HepG2 (cell line): ENCODE measurements around the gene DOHH. TPM values are rescaled to one million over a fixed set of nuclear protein-coding genes. Genes with fewer than 3 reads are reported as not detected.

Source experiments
- ATAC-seq: fragments of 200-7000 bp; cut with Tn5 transposase; 3 replicates; pipeline ENCODE4 v1.9.1; 2020; ENCODE audit warnings: mild to moderate bottlenecking, moderate library complexity
- BruUV-seq: library from RNA; stranded (reverse); fragments of 400-500 nt; replicated peaks from 2 replicates; lab custom pipeline; 2021; lab: Mats Ljungman, UMichigan
- CTCF ChIA-PET: fragments of 300-600 bp; formaldehyde crosslinking; extraction: SDS; loops from one replicate; lab custom pipeline; 2021; ENCODE audit warnings: low total read pairs, inconsistent platforms, low intra/inter-chr PET ratio; lab: Yijun Ruan, JAX
- POLR2A ChIA-PET: fragments of 350-600 bp; sonication (Branson Sonifier 250); formaldehyde crosslinking; loops from one replicate; lab custom pipeline; 2020; ENCODE audit warnings: antibody characterized with exemption, inconsistent platforms; lab: Yijun Ruan, JAX
- DNase-seq: peaks from one replicate; pipeline ENCODE4 v3.0.0-alpha.2; 2015; ENCODE audit warnings: low spot score
- FAIRE-seq: peaks from 3 replicates; lab custom pipeline; 2011; peaks lifted over from hg19 to GRCh38; lab: Jason Lieb, UNC
- H2AFZ ChIP-seq: one replicate; pipeline ENCODE4 v1.6.1; 2011; ENCODE audit warnings: low read length, inconsistent platforms
- H3K27ac ChIP-seq: fragments of 300-600 bp; 3 replicates; pipeline ENCODE4 v1.8.0; 2011; ENCODE audit warnings: mixed run types, mild to moderate bottlenecking, mixed read lengths, low read length, inconsistent platforms; ENCODE audit not compliant: insufficient read depth; ENCODE audit errors: extremely low read length
- H3K27me3 ChIP-seq, 2 experiments: fragments of 200-600 bp in 1 of 2; 2 replicates in 1 of 2; 3 replicates in 1 of 2; pipeline versions ENCODE4 v1.6.0 to v1.8.0; 2011; ENCODE audit warnings: low read length in 2 of 2, mild to moderate bottlenecking in 2 of 2, moderate library complexity in 2 of 2, inconsistent platforms in 1 of 2; ENCODE audit not compliant: insufficient read depth in 2 of 2, control insufficient read depth in 1 of 2
- H3K36me3 ChIP-seq, 2 experiments: fragments of 200-600 bp in 1 of 2; replicated peaks in 1 of 2; 2 replicates in 1 of 2; 3 replicates in 1 of 2; pipeline versions ENCODE4 v1.5.1 to v1.8.0; 2011; ENCODE audit warnings: low read length in 2 of 2, inconsistent platforms in 1 of 2; ENCODE audit not compliant: insufficient read depth in 2 of 2, control insufficient read depth in 1 of 2
- H3K4me1 ChIP-seq: 2 replicates; pipeline ENCODE4 v1.5.1; 2012; ENCODE audit warnings: low read length, inconsistent platforms; ENCODE audit not compliant: insufficient read depth
- H3K4me2 ChIP-seq: 2 replicates; pipeline ENCODE4 v1.6.0; 2011; ENCODE audit warnings: low read depth, low read length, inconsistent platforms
- H3K4me3 ChIP-seq, 3 experiments: fragments of 200-600 bp in 1 of 3; sonication (generic), shearing (Covaris generic) in 1 of 3; replicated peaks in 1 of 3; 2 replicates each; pipeline ENCODE4 v1.5.1; 2011 to 2016; ENCODE audit warnings: low read length in 3 of 3, inconsistent platforms in 2 of 3, low read depth in 2 of 3, mild to moderate bottlenecking in 2 of 3, control low read depth in 1 of 3, mixed read lengths in 1 of 3; ENCODE audit not compliant: insufficient read depth in 1 of 3
- H3K79me2 ChIP-seq: one replicate; pipeline ENCODE4 v1.6.1; 2011; ENCODE audit warnings: low read length, inconsistent platforms; ENCODE audit not compliant: insufficient read depth
- H3K9ac ChIP-seq: 2 replicates; pipeline ENCODE4 v1.6.0; 2011; ENCODE audit warnings: mild to moderate bottlenecking, low read depth, low read length, inconsistent platforms; ENCODE audit not compliant: insufficient read depth
- H3K9me3 ChIP-seq: 2 replicates; pipeline ENCODE4 v1.5.1; 2012; ENCODE audit warnings: mild to moderate bottlenecking, low read length
- H4K20me1 ChIP-seq: 2 replicates; pipeline ENCODE4 v1.6.0; 2011; ENCODE audit warnings: inconsistent platforms, mild to moderate bottlenecking, low read length, moderate library complexity; ENCODE audit not compliant: insufficient read depth
- IRF1 ChIP-seq: sonication (generic); formaldehyde crosslinking; IDR thresholded peaks from 2 replicates; pipeline ENCODE4 v1.4.0; 2020; ENCODE audit warnings: low read depth, mild to moderate bottlenecking, missing genetic modification reagents
- MXD1 ChIP-seq: sonication (generic); formaldehyde crosslinking; IDR thresholded peaks from 2 replicates; pipeline ENCODE4 v1.4.0; 2020; ENCODE audit warnings: mild to moderate bottlenecking, missing genetic modification reagents
- MXD4 ChIP-seq: IDR thresholded peaks from 2 replicates; pipeline ENCODE4 v1.6.1; 2016; ENCODE audit warnings: mild to moderate bottlenecking, missing biosample characterization, missing genetic modification reagents
- NFKBIZ ChIP-seq: IDR thresholded peaks from 2 replicates; pipeline ENCODE4 v1.6.1; 2018; ENCODE audit warnings: missing genetic modification reagents, missing compliant biosample characterization
- NRL ChIP-seq: sonication (generic); formaldehyde crosslinking; IDR thresholded peaks from 2 replicates; pipeline ENCODE4 v1.5.0; 2020; ENCODE audit warnings: missing genetic modification reagents, mild to moderate bottlenecking, moderate library complexity, borderline replicate concordance
- U2AF1 ChIP-seq: fragments of 200-400 bp; formaldehyde crosslinking; optimal IDR thresholded peaks from 2 replicates; pipeline ENCODE3; 2017; ENCODE audit warnings: mild to moderate bottlenecking, low read depth, low read length
- YEATS2 ChIP-seq: sonication (generic); formaldehyde crosslinking; IDR thresholded peaks from 2 replicates; pipeline ENCODE4 v1.4.0; 2020; ENCODE audit warnings: missing genetic modification reagents, borderline replicate concordance
- ZNF142 ChIP-seq: sonication (generic); formaldehyde crosslinking; IDR thresholded peaks from 2 replicates; pipeline ENCODE4 v1.4.0; 2020; ENCODE audit warnings: missing genetic modification reagents
- ZNF574 ChIP-seq: sonication (generic); formaldehyde crosslinking; IDR thresholded peaks from 2 replicates; pipeline ENCODE4 v1.4.0; 2020; ENCODE audit warnings: missing genetic modification reagents
- ZNF839 ChIP-seq: sonication (generic); formaldehyde crosslinking; IDR thresholded peaks from 2 replicates; pipeline ENCODE4 v1.4.0; 2020; ENCODE audit warnings: missing genetic modification reagents, mild to moderate bottlenecking, borderline replicate concordance
- WGBS: methylation state at CpG from one replicate; pipeline ENCODE4 v1.1.6; 2017; ENCODE audit warnings: low lambda C conversion rate; 5-methylcytosine and 5-hydroxymethylcytosine counted together
- in situ Hi-C: cut with HindIII; loops from 2 replicates; pipeline ENCODE4 v1.10.0; 2017; ENCODE audit warnings: low pct_unique_long_range_greater_than_20kb; ENCODE audit not compliant: extremely low pct_ligation_motif_present
- intact Hi-C: fragments of 100-400 bp; cut with micrococcal nuclease; formaldehyde crosslinking; loops from one replicate; pipeline ENCODE4 v1.10.0; 2022; ENCODE audit not compliant: unreplicated experiment
- polyA plus RNA-seq, 8 experiments: library from polyadenylated mRNA; depleted of rRNA in 3 of 8; stranded (reverse) in 7 of 8; unstranded in 1 of 8; fragments of >200 nt; fragmentation: Illumina TruSeq in 4 of 8; extraction: Trizol in 4 of 8; gene quantifications; 2 replicates each; pipeline versions ENCODE4 v1.2.1 to v1.2.3, GENCODE V29; 2011 to 2016; ENCODE audit warnings: low read depth in 4 of 8, missing spikeins in 1 of 8, mixed read lengths in 1 of 8; ENCODE audit not compliant: insufficient read depth in 1 of 8
- total RNA-seq, 5 experiments: library from RNA; depleted of rRNA; stranded (reverse); fragments of >200 nt; fragmentation: Illumina TruSeq; extraction: Trizol; gene quantifications; 2 replicates each; pipeline ENCODE4 v1.2.3, GENCODE V29; 2016; ENCODE audit warnings: low read depth in 1 of 5

The DOHH gene
- total and polyA plus RNA-seq, 2 of the 13 experiments (the other 11 are each of a cell fraction or from before 2014, with no cell fraction given): 3.5 to 13.7 TPM

GRCh38 chr19:3452171-3452941 lies 48.1 kb downstream of the DOHH start:
- Histone ChIP-seq H2AFZ (no peak overlapping the region), H4K20me1 (0 out of 2 replicates have a peak, but pooled peaks cover 2% of the 10 kb centered on the region), H3K27ac (no peak overlapping the region), H3K9me3 (no peaks in the 10 kb centered on the region), H3K4me1 (peaks cover 16% of the 10 kb centered on the region), H3K36me3 (peaks cover 6 to 24% of the 10 kb centered on the region in 2 experiments; a peak in 4 of 5 replicates), H3K9ac (no peak overlapping the region), H3K27me3 (no peaks in the 10 kb centered on the region), H3K4me3 (no peak overlapping the region), H3K79me2 (no peaks in the 10 kb centered on the region), H3K4me2 (no peak overlapping the region)
- TF ChIP-seq NRL (CRISPR knock-in tag): no peak
- TF ChIP-seq MXD4 (CRISPR knock-in tag): no peak
- no peak for TF ChIP-seq MXD1 (CRISPR knock-in tag)
- no peak for TF ChIP-seq ZNF142 (CRISPR knock-in tag)
- TF ChIP-seq ZNF839 (CRISPR knock-in tag): no peak
- no peak for TF ChIP-seq IRF1 (CRISPR knock-in tag)
- TF ChIP-seq U2AF1: no peak
- TF ChIP-seq NFKBIZ: no peak
- no peak for TF ChIP-seq YEATS2 (CRISPR knock-in tag)
- TF ChIP-seq ZNF574 (CRISPR knock-in tag): no peak
- DNase-seq: no peak
- intact Hi-C loops (no loop called here), in situ Hi-C loops (no loop called here)
- WGBS: 96% methylated on average over 33 of the region's 38 CpGs
- POLR2A ChIA-PET: no interaction called here
- no peak for FAIRE-seq
- ATAC-seq: no peak
- no TSS peak for BruUV-seq
- CTCF ChIA-PET: no interaction called here
